Measurements from ENCODE around the gene MYH2.

DNA sequence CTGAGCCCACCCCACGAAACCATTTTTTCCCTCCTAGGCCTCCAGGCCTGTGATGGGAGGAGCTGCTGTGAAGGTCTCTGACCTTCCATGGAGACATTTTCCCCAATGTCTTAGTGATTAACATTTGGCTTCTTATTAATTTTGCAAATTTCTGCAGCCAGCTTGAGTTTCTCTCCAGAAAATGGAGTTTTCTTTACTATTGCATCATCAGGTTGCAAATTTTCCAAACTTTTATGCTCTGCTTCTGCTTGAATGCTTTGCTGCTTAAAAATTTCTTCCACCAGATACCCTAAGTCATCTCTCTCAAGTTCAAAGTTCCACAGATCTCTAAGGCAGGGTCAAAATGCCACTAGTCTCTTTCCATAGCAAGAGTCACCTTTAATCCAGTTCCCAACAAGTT, 67.2 kb downstream of the MYH2 start:
- TF ChIP-seq, protein P1, sequence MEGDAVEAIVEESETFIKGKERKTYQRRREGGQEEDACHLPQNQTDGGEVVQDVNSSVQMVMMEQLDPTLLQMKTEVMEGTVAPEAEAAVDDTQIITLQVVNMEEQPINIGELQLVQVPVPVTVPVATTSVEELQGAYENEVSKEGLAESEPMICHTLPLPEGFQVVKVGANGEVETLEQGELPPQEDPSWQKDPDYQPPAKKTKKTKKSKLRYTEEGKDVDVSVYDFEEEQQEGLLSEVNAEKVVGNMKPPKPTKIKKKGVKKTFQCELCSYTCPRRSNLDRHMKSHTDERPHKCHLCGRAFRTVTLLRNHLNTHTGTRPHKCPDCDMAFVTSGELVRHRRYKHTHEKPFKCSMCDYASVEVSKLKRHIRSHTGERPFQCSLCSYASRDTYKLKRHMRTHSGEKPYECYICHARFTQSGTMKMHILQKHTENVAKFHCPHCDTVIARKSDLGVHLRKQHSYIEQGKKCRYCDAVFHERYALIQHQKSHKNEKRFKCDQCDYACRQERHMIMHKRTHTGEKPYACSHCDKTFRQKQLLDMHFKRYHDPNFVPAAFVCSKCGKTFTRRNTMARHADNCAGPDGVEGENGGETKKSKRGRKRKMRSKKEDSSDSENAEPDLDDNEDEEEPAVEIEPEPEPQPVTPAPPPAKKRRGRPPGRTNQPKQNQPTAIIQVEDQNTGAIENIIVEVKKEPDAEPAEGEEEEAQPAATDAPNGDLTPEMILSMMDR (IDR thresholded peaks at IDR 0.05): no peak
- TF ChIP-seq POLR2A (IDR thresholded peaks at IDR 0.05): no peak

Data from Peyer's patch (tissue), 4 donors.